H9 (cell line): ENCODE measurements around the gene MRPL46. TPM values are rescaled to one million over a fixed set of nuclear protein-coding genes. Genes with fewer than 3 reads are reported as not detected.

Experiments used
- DNase-seq: peaks from one replicate; pipeline ENCODE4 v3.0.0-alpha.2; 2017
- H2AFZ ChIP-seq: one replicate; pipeline ENCODE4 v1.6.1; 2013; ENCODE audit warnings: mild to moderate bottlenecking, low read length, control low read depth, moderate library complexity
- H2AK5ac ChIP-seq: 2 replicates; pipeline ENCODE4 v1.6.1; 2013; ENCODE audit warnings: low read length, control low read depth, mixed read lengths; ENCODE audit not compliant: insufficient read length
- H2BK120ac ChIP-seq: one replicate; pipeline ENCODE4 v1.6.1; 2013; ENCODE audit warnings: low read depth, mild to moderate bottlenecking, low read length, control low read depth, inconsistent platforms; ENCODE audit not compliant: poor library complexity, severe bottlenecking
- H2BK12ac ChIP-seq: 2 replicates; pipeline ENCODE4 v1.6.1; 2013; ENCODE audit warnings: low read length, control low read depth, mixed read lengths, low read depth; ENCODE audit not compliant: insufficient read length
- H2BK15ac ChIP-seq: 2 replicates; pipeline ENCODE4 v1.6.1; 2013; ENCODE audit warnings: low read depth, low read length, control low read depth
- H2BK20ac ChIP-seq: one replicate; pipeline ENCODE4 v1.6.1; 2013; ENCODE audit warnings: low read depth, mild to moderate bottlenecking, low read length, control low read depth, inconsistent platforms; ENCODE audit not compliant: poor library complexity, severe bottlenecking
- H2BK5ac ChIP-seq: 2 replicates; pipeline ENCODE4 v1.6.1; 2013; ENCODE audit warnings: low read length, control low read depth, mixed read lengths; ENCODE audit not compliant: insufficient read length
- H3K14ac ChIP-seq: 2 replicates; pipeline ENCODE4 v1.6.1; 2013; ENCODE audit warnings: low read length, control low read depth; ENCODE audit not compliant: insufficient read depth
- H3K18ac ChIP-seq: 2 replicates; pipeline ENCODE4 v1.6.1; 2013; ENCODE audit warnings: low read depth, mild to moderate bottlenecking, mixed read lengths, low read length, control low read depth; ENCODE audit not compliant: insufficient read length
- H3K23ac ChIP-seq: 2 replicates; pipeline ENCODE4 v1.6.1; 2013; ENCODE audit warnings: low read length, control low read depth, mixed read lengths, low read depth; ENCODE audit not compliant: insufficient read length
- H3K23me2 ChIP-seq: 2 replicates; pipeline ENCODE4 v1.6.1; 2013; ENCODE audit warnings: low read depth, mild to moderate bottlenecking, mixed read lengths, low read length, control low read depth; ENCODE audit not compliant: insufficient read length, poor library complexity, severe bottlenecking
- H3K27ac ChIP-seq: 2 replicates; pipeline ENCODE4 v1.5.1; 2013; ENCODE audit warnings: low read length, control low read depth, mixed read lengths, low read depth; ENCODE audit not compliant: insufficient read length
- H3K27me3 ChIP-seq: 2 replicates; pipeline ENCODE4 v1.6.1; 2013; ENCODE audit warnings: low read length, control low read depth, inconsistent platforms; ENCODE audit not compliant: insufficient read depth
- H3K4ac ChIP-seq: 2 replicates; pipeline ENCODE4 v1.6.1; 2013; ENCODE audit warnings: low read depth, mild to moderate bottlenecking, control low read depth, inconsistent platforms, low read length, moderate library complexity
- H3K4me1 ChIP-seq: 2 replicates; pipeline ENCODE4 v1.6.1; 2013; ENCODE audit warnings: low read length, control low read depth, inconsistent platforms; ENCODE audit not compliant: insufficient read depth
- H3K4me2 ChIP-seq: 2 replicates; pipeline ENCODE4 v1.6.1; 2013; ENCODE audit warnings: low read length, control low read depth, mixed read lengths; ENCODE audit not compliant: insufficient read length, insufficient read depth
- H3K56ac ChIP-seq: 2 replicates; pipeline ENCODE4 v1.6.1; 2013; ENCODE audit warnings: low read depth, mild to moderate bottlenecking, mixed read lengths, low read length, control low read depth; ENCODE audit not compliant: insufficient read length
- H3K79me1 ChIP-seq: 2 replicates; pipeline ENCODE4 v1.6.1; 2013; ENCODE audit warnings: low read depth, mild to moderate bottlenecking, moderate library complexity, low read length, control low read depth, inconsistent platforms; ENCODE audit not compliant: insufficient read depth, poor library complexity, severe bottlenecking
- H3K79me2 ChIP-seq: 2 replicates; pipeline ENCODE4 v1.6.1; 2013; ENCODE audit warnings: low read length, control low read depth, inconsistent platforms; ENCODE audit not compliant: insufficient read depth
- H3K9ac ChIP-seq: 2 replicates; pipeline ENCODE4 v1.6.1; 2013; ENCODE audit warnings: low read length, control low read depth, mixed read lengths; ENCODE audit not compliant: insufficient read length; ENCODE audit errors: extremely low read depth
- H3K9me3 ChIP-seq: one replicate; pipeline ENCODE4 v1.6.1; 2013; ENCODE audit warnings: low read depth, low read length, inconsistent platforms; ENCODE audit not compliant: control insufficient read depth
- H3T11ph ChIP-seq: one replicate; pipeline ENCODE4 v1.6.1; 2013; ENCODE audit warnings: mild to moderate bottlenecking, low read length, control low read depth, inconsistent platforms
- H4K20me1 ChIP-seq: one replicate; pipeline ENCODE4 v1.6.1; 2013; ENCODE audit not compliant: control insufficient read depth, insufficient read length, insufficient read depth
- H4K5ac ChIP-seq: 2 replicates; pipeline ENCODE4 v1.6.1; 2013; ENCODE audit warnings: low read depth, mild to moderate bottlenecking, mixed read lengths, low read length, control low read depth; ENCODE audit not compliant: insufficient read length
- H4K8ac ChIP-seq: replicated peaks from 2 replicates; pipeline ENCODE4 v1.6.1; 2013; ENCODE audit warnings: low read length, control low read depth, mixed read lengths, low read depth; ENCODE audit not compliant: insufficient read length
- H4K91ac ChIP-seq: 2 replicates; pipeline ENCODE4 v1.6.1; 2013; ENCODE audit warnings: low read depth, mild to moderate bottlenecking, moderate library complexity, mixed read lengths, low read length, control low read depth; ENCODE audit not compliant: insufficient read length
- H3K27ac Mint-ChIP-seq, 3 experiments: 2 replicates in 2 of 3; 3 replicates in 1 of 3; pipeline ENCODE4 v1.8.0; 2020 to 2021; ENCODE audit warnings: mixed read lengths in 3 of 3, mild to moderate bottlenecking in 1 of 3, moderate library complexity in 1 of 3
- H3K27me3 Mint-ChIP-seq: 2 replicates; pipeline ENCODE4 v1.8.0; 2021; ENCODE audit warnings: low read depth, mild to moderate bottlenecking, moderate library complexity, mixed read lengths
- H3K36me3 Mint-ChIP-seq, 3 experiments: 2 replicates in 2 of 3; 3 replicates in 1 of 3; pipeline ENCODE4 v1.8.0; 2020 to 2021; ENCODE audit warnings: low read depth in 3 of 3, mixed read lengths in 3 of 3; ENCODE audit not compliant: insufficient read depth in 1 of 3
- H3K4me1 Mint-ChIP-seq, 2 experiments: 2 replicates each; pipeline ENCODE4 v1.8.0; 2020; ENCODE audit warnings: mixed read lengths in 2 of 2
- H3K4me3 Mint-ChIP-seq, 2 experiments: 2 replicates in 1 of 2; 3 replicates in 1 of 2; pipeline ENCODE4 v1.8.0; 2020 to 2021; ENCODE audit warnings: mild to moderate bottlenecking in 2 of 2, mixed read lengths in 2 of 2, moderate library complexity in 1 of 2
- H3K9me3 Mint-ChIP-seq, 2 experiments: 2 replicates in 1 of 2; 3 replicates in 1 of 2; pipeline ENCODE4 v1.8.0; 2020; ENCODE audit warnings: mild to moderate bottlenecking in 2 of 2, mixed read lengths in 2 of 2, moderate library complexity in 1 of 2
- CTCF ChIP-seq: fragments of 200-600 bp; sonication (generic); conservative IDR thresholded peaks from 3 replicates; pipeline ENCODE4 v1.8.0; 2021; ENCODE audit warnings: antibody characterized with exemption, mild to moderate bottlenecking
- WGBS: extraction: QIAGEN DNeasy Blood & Tissue Kit; methylation state at CpG from one replicate; pipeline ENCODE4 v1.1.7; 2013; ENCODE audit warnings: missing lambda C conversion rate, low lambda C conversion rate, mixed read lengths; ENCODE audit not compliant: insufficient read length; ENCODE audit errors: extremely low coverage; 5-methylcytosine and 5-hydroxymethylcytosine counted together
- total RNA-seq: library from RNA; stranded (reverse); gene quantifications from 2 replicates; pipeline ENCODE4 v1.2.1, GENCODE V29; 2021

MRPL46 gene
- total RNA-seq, 1 experiment from 2014 or later = 29.3 TPM

- no peak overlapping the region for H2BK15ac ChIP-seq
- WGBS = no CpG with 5 or more reads among the region's 3 CpGs
- H2BK5ac ChIP-seq = no peak overlapping the region
- no peak overlapping the region for H3K4ac ChIP-seq
- no peak overlapping the region for H4K5ac ChIP-seq
- no peak overlapping the region for H2AK5ac ChIP-seq
- H3K79me2 ChIP-seq = no peaks in the 10 kb centered on the region
- Mint-ChIP-seq H3K27ac (no peak overlapping the region), H3K4me3 (no peak overlapping the region), H3K9me3 (no peaks in the 10 kb centered on the region), H3K27me3 (peaks cover 15% of the 10 kb centered on the region), H3K4me1 (peaks cover 36 to 44% of the 10 kb centered on the region in 2 experiments), H3K36me3 (no peaks in the 10 kb centered on the region)
- H3K18ac ChIP-seq = no peak overlapping the region
- no peak overlapping the region for H3K9ac ChIP-seq
- H2AFZ ChIP-seq = no peak overlapping the region
- no peak overlapping the region for H2BK12ac ChIP-seq
- no peaks in the 10 kb centered on the region for H3K79me1 ChIP-seq
- no peak overlapping the region for H3K56ac ChIP-seq
- H3K27ac ChIP-seq = no peak overlapping the region
- no peak overlapping the region for H2BK20ac ChIP-seq
- no peaks in the 10 kb centered on the region for H3K9me3 ChIP-seq
- no peaks in the 10 kb centered on the region for H4K20me1 ChIP-seq
- no peak overlapping the region for H4K8ac ChIP-seq
- DNase-seq = no peak
- H3K23ac ChIP-seq = no peak overlapping the region
- no peak overlapping the region for H2BK120ac ChIP-seq
- H3K27me3 ChIP-seq = no peaks in the 10 kb centered on the region
- no peak overlapping the region for H3K4me2 ChIP-seq
- no peaks in the 10 kb centered on the region for H3K23me2 ChIP-seq
- no peak overlapping the region for H4K91ac ChIP-seq
- TF ChIP-seq CTCF = no peak
- H3K4me1 ChIP-seq = no peaks in the 10 kb centered on the region
- H3K14ac ChIP-seq = no peak overlapping the region
- no peak overlapping the region for H3T11ph ChIP-seq
Measured at GRCh38 chr15:88490036-88490435, 22.8 kb upstream of the MRPL46 start.
